Progenitor cell of endocrine pancreas (in vitro differentiated cells): ENCODE measurements around the gene HLCS. TPM values are rescaled to one million over a fixed set of nuclear protein-coding genes. Genes with fewer than 3 reads are reported as not detected.
"Not testable (repeated sequence)": the region's sequence is repeated elsewhere in the genome, so short reads cannot be mapped to it uniquely, and the experiment has no call there.

Experiments
- DNase-seq: peaks from one replicate; pipeline ENCODE4 v3.0.0; 2021; ENCODE audit warnings: low spot score; ENCODE audit not compliant: unreplicated experiment
- H3K27ac Mint-ChIP-seq: 2 replicates; pipeline ENCODE4 v1.8.0; 2021; ENCODE audit warnings: mild to moderate bottlenecking, moderate library complexity, mixed read lengths
- H3K27me3 Mint-ChIP-seq: 2 replicates; pipeline ENCODE4 v1.8.0; 2021; ENCODE audit warnings: mixed read lengths
- H3K36me3 Mint-ChIP-seq: 2 replicates; pipeline ENCODE4 v1.8.0; 2022; ENCODE audit warnings: mixed read lengths; ENCODE audit not compliant: insufficient read depth
- H3K4me1 Mint-ChIP-seq: 2 replicates; pipeline ENCODE4 v1.8.0; 2021; ENCODE audit warnings: low read depth, mixed read lengths
- H3K4me3 Mint-ChIP-seq: 2 replicates; pipeline ENCODE4 v1.8.0; 2021; ENCODE audit warnings: low read depth, mild to moderate bottlenecking, moderate library complexity, mixed read lengths
- H3K9me3 Mint-ChIP-seq: 2 replicates; pipeline ENCODE4 v1.8.0; 2021; ENCODE audit warnings: low read depth, mixed read lengths
- total RNA-seq: library from RNA; stranded (reverse); gene quantifications from 2 replicates; pipeline ENCODE4 v1.2.1, GENCODE V29; 2021
- TF ChIP-seq, protein P1 (sequence below): fragments of 200-600 bp; sonication (generic); IDR thresholded peaks from one replicate; pipeline ENCODE4 v1.5.0; 2021; ENCODE audit warnings: antibody characterized with exemption, mild to moderate bottlenecking; ENCODE audit not compliant: unreplicated experiment

Gene HLCS
- total RNA-seq, 1 donor from 2014 or later: 34.3 TPM

DNA sequence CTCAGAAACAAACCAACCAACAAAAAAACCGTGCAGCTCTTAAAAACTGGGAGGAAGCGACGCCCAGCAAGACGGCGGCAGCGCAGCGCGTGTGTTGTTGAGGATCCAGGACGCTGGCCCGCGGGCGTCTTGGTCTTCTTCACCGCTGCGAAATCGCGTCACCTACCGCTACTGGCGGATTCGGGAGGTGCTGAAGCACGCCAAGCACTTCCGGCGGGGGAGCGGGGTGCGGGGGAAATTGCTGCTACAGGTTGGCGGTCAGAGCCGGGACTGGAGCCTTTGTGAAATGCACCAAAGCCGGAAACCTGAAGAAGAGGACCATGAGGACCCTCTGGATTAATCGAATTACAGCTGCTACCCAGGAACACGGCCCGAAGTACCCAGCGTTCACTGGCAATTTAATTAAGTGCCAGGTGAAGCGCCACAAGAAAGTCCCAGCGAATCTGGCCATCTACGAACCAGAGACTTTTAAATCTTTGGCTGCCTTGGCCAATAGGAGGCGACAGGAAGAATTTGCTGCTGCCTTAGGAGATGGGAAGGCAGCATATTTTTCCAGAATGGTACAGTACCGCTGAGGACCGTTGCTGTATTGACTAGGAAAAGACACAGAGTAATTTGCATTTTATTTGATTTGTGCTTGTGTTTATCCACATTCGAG is 28.2 kb upstream of the HLCS start:
- Mint-ChIP-seq H3K27me3 (peaks cover 10% of the 10 kb centered on the region), H3K36me3 (no peaks in the 10 kb centered on the region), H3K27ac (peak overlapping the region; percentile 54), H3K9me3 (no peaks in the 10 kb centered on the region), H3K4me1 (peaks cover 6% of the 10 kb centered on the region), H3K4me3 (peak overlapping the region; percentile 60)
- TF ChIP-seq, protein P1, sequence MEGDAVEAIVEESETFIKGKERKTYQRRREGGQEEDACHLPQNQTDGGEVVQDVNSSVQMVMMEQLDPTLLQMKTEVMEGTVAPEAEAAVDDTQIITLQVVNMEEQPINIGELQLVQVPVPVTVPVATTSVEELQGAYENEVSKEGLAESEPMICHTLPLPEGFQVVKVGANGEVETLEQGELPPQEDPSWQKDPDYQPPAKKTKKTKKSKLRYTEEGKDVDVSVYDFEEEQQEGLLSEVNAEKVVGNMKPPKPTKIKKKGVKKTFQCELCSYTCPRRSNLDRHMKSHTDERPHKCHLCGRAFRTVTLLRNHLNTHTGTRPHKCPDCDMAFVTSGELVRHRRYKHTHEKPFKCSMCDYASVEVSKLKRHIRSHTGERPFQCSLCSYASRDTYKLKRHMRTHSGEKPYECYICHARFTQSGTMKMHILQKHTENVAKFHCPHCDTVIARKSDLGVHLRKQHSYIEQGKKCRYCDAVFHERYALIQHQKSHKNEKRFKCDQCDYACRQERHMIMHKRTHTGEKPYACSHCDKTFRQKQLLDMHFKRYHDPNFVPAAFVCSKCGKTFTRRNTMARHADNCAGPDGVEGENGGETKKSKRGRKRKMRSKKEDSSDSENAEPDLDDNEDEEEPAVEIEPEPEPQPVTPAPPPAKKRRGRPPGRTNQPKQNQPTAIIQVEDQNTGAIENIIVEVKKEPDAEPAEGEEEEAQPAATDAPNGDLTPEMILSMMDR: no peak
- DNase-seq: no peak

DNA sequence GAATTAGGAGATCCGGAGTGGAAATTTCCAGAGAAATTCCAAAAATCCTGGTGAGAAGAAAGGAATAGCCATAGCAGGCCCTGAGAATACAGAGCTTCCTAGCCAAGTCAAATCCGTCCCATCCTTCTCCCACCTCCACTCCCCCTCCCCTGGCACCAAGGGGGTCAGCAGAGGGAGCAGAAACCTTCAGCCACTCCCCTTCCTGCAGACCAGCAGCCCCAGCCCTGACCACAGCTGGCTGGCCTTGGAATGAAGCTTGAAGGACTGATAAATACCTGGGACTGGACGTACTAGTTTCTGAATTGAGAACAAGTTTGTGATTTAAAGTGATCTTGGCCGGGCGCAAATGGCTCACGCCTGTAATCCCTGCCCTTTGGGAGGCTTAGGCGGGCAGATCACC is 26.2 kb upstream of the HLCS start:
- H3K9me3 Mint-ChIP-seq: no peaks in the 10 kb centered on the region
- peaks cover 3% of the 10 kb centered on the region for H3K27me3 Mint-ChIP-seq
- TF ChIP-seq, protein P1: no peak
- H3K27ac Mint-ChIP-seq: no peak overlapping the region
- DNase-seq: no peak
- peaks cover 1% of the 10 kb centered on the region for H3K36me3 Mint-ChIP-seq
- no peak overlapping the region for H3K4me3 Mint-ChIP-seq
- peaks cover 8% of the 10 kb centered on the region for H3K4me1 Mint-ChIP-seq

DNA sequence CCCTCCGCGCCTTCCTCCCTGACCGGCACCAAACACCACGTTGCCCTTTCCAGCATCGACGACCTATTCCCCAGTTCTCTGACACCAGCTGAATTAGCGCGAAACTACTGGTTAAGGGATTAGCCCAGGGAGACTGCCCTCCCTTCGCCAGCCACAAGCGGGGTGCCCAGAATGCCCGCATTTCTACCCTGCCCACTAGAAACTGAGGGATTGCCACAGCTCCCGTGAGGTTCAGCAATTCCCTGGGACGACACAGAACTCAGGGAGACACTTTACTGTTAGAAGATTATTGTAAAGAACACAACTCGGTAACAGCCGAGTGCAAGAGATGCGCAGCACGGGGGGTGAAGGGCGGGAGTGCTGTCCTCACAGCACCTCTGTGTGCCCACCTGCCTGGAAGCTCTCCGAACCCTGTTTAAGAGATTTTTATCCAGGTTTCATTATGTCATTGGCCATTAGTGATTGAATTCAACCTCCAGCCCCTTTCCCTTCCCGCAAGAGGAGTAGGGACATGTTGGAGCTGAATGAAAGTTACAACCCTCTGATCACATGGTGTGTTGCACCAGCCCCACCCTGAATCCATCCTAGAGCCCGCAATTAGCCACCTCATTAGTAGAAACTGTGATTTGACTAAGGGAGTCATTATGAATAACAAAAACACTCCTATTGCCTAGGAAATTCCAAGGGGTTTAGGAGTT is 24.2 kb upstream of the HLCS start:
- Mint-ChIP-seq H3K27me3 (peaks cover 3% of the 10 kb centered on the region), H3K4me3 (peak overlapping the region; percentile 71), H3K27ac (peak overlapping the region; percentile 97), H3K4me1 (peaks cover 8% of the 10 kb centered on the region), H3K9me3 (no peaks in the 10 kb centered on the region), H3K36me3 (peaks cover 4% of the 10 kb centered on the region)
- TF ChIP-seq, protein P1: no peak
- DNase-seq: no peak

DNA sequence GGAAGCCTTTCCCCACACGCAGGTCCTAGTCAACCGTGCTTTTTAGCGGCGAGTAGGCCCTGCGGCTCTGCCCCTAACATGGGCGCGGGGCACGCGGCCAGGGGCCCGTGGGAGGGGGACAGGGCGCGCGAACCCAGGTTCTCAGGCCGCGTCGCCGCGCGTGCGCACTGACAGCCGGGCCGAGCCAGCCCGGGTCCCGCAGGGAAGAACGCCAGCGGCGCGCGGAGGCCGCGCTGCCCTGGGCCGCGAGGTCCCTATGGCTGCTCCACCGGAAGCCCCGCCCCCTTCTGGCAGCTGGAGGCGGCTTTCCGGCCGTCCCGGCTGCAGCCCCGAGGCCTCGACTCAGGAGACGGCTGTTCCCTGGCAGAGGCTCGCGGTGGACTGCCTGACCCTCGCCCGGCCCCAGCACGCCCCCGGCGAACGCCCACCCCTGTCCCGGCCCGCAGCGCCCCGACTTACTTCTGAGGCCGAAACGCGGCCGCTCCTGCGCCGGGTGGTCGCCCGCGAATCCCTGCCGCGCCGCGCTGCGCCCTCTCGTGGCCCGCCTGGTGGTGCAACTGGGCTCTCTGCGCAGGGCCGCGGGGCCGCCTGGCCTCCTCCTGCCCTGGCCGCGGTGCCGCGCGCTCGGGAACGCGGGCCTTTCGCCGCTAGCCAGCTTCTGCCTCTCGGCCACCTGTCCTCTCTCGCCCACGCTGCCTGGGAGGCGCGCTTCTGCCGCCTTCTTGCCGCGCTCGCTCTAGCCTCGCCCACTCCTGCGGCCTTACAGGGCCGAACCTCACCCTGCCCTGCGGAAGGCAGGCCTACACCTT is 23.4 kb upstream of the HLCS start:
- Mint-ChIP-seq H3K27ac (peak overlapping the region; percentile 97), H3K36me3 (peaks cover 4% of the 10 kb centered on the region), H3K27me3 (peaks cover under 1% of the 10 kb centered on the region), H3K4me3 (peak overlapping the region; percentile 71), H3K9me3 (no peaks in the 10 kb centered on the region), H3K4me1 (peaks cover 8% of the 10 kb centered on the region)
- peak; percentile 82 for DNase-seq
- TF ChIP-seq, protein P1: peak; percentile 98

DNA sequence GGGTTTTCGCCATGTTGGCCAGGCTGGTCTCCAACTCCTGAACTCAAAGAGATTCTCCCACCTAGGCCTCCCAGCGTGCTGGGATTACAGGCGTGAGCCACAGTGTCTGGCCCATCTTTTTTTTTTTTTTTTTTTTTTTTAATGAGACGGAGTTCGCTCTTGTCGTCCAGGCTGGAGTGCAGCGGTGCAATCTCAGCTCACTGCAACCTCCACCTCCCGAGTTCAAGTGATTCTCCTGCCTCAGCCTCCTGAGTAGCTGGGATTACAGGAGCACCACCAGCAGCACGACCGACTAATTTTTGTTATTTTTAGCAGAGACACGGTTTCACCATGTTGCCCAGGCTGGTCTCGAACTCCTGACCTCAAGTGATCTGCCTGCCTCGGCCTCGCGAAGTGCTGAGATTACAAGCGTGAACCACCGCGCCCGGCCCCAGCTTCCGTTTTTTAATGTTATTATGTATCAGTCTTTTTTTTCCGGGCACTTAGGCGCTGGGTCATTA is 22.8 kb upstream of the HLCS start:
- not testable (repeated sequence) for H3K4me1 Mint-ChIP-seq, H3K36me3 Mint-ChIP-seq, H3K9me3 Mint-ChIP-seq, DNase-seq, H3K27me3 Mint-ChIP-seq
- H3K4me3 Mint-ChIP-seq: peak overlapping the region; percentile 71
- peak overlapping the region; percentile 79 for H3K27ac Mint-ChIP-seq
